Measurements from ENCODE around the gene ELAVL2. TPM values are rescaled to one million over a fixed set of nuclear protein-coding genes. Genes with fewer than 3 reads are reported as not detected.

ELAVL2 gene
- total RNA-seq, 6 experiments from 2014 or later = not detected

DNA sequence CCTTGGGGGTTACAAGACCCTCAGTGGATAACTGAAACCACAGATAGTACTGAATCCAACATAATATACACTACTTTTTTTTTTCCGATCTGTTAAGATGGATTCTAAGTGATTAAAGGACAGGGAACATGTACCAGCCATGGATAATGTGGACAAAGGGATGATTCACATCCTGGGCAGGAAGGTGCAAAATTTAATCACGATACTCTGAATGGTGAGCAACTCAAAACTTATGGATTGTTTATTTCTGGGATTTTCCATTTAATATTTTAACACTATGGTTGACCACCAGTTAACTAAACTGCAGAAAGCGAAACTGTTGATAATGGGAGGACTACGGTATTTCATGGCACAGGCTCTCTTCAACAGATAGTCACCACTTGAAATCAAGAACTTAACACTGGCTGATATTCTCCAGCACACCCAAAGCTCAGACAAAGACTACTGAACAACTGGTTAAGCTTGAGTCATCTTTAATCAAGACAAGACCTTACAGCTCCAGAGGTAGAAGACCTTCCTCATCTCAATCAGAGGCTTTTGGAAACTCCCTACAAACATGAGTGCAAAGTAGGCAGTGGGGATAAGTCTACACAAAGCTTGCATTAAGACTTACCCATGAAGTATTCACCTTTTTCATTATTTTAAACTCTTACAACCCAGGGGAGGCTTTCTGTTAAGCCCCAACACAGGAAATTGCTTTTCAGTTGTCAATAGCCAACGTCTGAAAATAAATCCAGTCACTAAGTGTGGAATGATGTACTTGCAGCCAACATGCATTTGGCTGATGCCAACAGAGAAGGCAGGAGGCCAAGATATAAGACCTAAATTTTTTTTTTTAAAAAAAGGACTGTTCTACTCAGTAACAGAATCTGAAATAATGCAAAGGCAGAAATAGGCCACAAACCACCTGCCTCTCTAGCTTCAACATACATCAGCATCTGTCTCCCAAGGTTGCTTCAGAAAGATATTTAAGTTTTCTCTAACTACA, 78.7 kb downstream of the ELAVL2 start:
- no peak for DNase-seq
- no peak overlapping the region for H3K4me3 ChIP-seq
- intact Hi-C loops (cut with DNase I) = no loop called here
- no peaks in the 10 kb centered on the region for H3K4me1 ChIP-seq
- no peak overlapping the region for H3K27ac ChIP-seq
- no peaks in the 10 kb centered on the region for H3K36me3 ChIP-seq
- no peak for ATAC-seq
- WGBS (ENCODE audit: insufficient coverage, low coverage, low lambda C conversion rate, missing lambda C conversion rate) = 44% methylated on average over 5 of the region's 5 CpGs
- no peaks in the 10 kb centered on the region for H3K27me3 ChIP-seq
- TF ChIP-seq, protein P1, sequence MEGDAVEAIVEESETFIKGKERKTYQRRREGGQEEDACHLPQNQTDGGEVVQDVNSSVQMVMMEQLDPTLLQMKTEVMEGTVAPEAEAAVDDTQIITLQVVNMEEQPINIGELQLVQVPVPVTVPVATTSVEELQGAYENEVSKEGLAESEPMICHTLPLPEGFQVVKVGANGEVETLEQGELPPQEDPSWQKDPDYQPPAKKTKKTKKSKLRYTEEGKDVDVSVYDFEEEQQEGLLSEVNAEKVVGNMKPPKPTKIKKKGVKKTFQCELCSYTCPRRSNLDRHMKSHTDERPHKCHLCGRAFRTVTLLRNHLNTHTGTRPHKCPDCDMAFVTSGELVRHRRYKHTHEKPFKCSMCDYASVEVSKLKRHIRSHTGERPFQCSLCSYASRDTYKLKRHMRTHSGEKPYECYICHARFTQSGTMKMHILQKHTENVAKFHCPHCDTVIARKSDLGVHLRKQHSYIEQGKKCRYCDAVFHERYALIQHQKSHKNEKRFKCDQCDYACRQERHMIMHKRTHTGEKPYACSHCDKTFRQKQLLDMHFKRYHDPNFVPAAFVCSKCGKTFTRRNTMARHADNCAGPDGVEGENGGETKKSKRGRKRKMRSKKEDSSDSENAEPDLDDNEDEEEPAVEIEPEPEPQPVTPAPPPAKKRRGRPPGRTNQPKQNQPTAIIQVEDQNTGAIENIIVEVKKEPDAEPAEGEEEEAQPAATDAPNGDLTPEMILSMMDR (IDR thresholded peaks at IDR 0.05) = no peak
- TF ChIP-seq POLR2A (IDR thresholded peaks at IDR 0.05) = no peak
- H3K9me3 ChIP-seq = no peaks in the 10 kb centered on the region

DNA sequence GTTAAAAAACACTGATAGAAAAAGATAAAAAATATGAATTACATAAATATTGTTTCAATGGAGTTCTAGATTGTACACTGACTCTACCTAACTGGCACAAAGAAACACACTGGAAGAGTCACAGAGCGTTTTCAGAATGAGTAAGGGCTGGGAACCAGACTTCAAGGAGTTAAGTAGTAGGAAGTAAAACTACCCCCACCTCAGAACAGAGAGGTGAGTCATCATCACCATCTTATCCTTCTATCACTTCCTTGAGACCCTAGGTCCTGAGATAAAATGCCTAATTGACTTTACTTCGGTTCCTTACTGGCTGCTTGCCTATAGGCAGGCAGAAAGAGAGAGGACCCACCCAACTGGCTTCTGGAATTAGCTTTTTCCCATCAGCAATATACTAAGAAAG, 79.7 kb downstream of the ELAVL2 start:
- 24% methylated on average over 2 of the region's 2 CpGs for WGBS (ENCODE audit: insufficient coverage, low coverage, low lambda C conversion rate, missing lambda C conversion rate)
- intact Hi-C loops (cut with DNase I) = no loop called here

DNA sequence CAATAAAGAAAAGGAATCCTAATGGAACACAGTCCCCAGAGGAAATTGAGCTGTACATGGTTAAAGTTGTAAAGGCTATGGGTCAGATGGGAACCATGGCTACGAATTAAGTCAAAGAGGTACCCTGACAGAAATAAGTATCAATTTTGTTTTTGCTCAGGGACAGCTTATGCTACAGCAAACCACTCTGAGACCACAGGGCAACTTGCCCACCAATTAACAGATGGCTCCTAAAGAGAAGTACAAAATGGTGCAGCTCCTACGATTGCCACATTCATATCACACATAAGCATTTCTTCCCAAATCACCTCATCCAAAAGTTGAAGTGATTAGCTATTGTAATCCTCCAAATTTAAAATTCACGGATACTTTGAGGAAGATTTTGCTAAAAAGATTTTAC, 83.0 kb downstream of the ELAVL2 start:
- H3K4me3 ChIP-seq = no peak overlapping the region
- TF ChIP-seq, protein P1 (IDR thresholded peaks at IDR 0.05) = no peak
- no peak for TF ChIP-seq POLR2A (IDR thresholded peaks at IDR 0.05)
- intact Hi-C loops (cut with DNase I) = no loop called here
- no peak for DNase-seq
- H3K9me3 ChIP-seq = no peaks in the 10 kb centered on the region
- no peak overlapping the region for H3K27ac ChIP-seq
- no peaks in the 10 kb centered on the region for H3K27me3 ChIP-seq
- no peaks in the 10 kb centered on the region for H3K36me3 ChIP-seq
- ATAC-seq = no peak
- WGBS (ENCODE audit: insufficient coverage, low coverage, low lambda C conversion rate, missing lambda C conversion rate) = 56% methylated on average over 3 of the region's 3 CpGs
- no peaks in the 10 kb centered on the region for H3K4me1 ChIP-seq

More for the DNA sequence above, 79.7 kb downstream of the ELAVL2 start:
- H3K4me1 ChIP-seq = no peaks in the 10 kb centered on the region
- H3K9me3 ChIP-seq = no peaks in the 10 kb centered on the region
- no peak overlapping the region for H3K27ac ChIP-seq
- no peaks in the 10 kb centered on the region for H3K27me3 ChIP-seq
- no peak for DNase-seq
- no peaks in the 10 kb centered on the region for H3K36me3 ChIP-seq
- H3K4me3 ChIP-seq = no peak overlapping the region
- no peak for TF ChIP-seq POLR2A (IDR thresholded peaks at IDR 0.05)
- TF ChIP-seq, protein P1 (IDR thresholded peaks at IDR 0.05) = no peak
- no peak for ATAC-seq

DNA sequence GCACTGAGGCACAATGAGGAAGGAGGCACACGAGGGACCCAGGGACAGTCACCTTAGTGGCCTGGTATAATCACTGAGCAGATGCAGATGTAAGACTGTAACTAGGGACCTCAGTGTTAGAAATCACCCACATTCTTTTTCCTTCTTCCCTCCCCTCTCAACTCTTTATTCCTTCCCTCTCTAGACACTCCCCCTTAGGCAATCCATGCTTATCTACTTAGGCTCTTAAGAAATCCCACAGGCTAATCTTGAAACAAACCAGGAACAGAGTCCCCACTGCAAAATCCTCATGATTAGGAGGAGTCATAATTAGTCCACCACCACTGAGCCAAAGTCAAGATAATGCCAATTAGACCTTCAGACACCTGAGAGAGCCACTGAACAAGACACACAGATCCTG, 84.7 kb downstream of the ELAVL2 start:
- no CpG with 5 or more reads among the region's 1 CpG for WGBS (ENCODE audit: insufficient coverage, low coverage, low lambda C conversion rate, missing lambda C conversion rate)
- no peaks in the 10 kb centered on the region for H3K9me3 ChIP-seq
- ATAC-seq = no peak
- no peak overlapping the region for H3K27ac ChIP-seq
- TF ChIP-seq, protein P1 (IDR thresholded peaks at IDR 0.05) = no peak
- no peak for TF ChIP-seq POLR2A (IDR thresholded peaks at IDR 0.05)
- intact Hi-C loops (cut with DNase I) = no loop called here
- no peak for DNase-seq
- no peaks in the 10 kb centered on the region for H3K4me1 ChIP-seq
- H3K36me3 ChIP-seq = no peaks in the 10 kb centered on the region
- no peaks in the 10 kb centered on the region for H3K27me3 ChIP-seq
- no peak overlapping the region for H3K4me3 ChIP-seq

Data from right lobe of liver (tissue), 6 donors.